Measurements from ENCODE around the gene ITPR3.

Gene ITPR3

DNA sequence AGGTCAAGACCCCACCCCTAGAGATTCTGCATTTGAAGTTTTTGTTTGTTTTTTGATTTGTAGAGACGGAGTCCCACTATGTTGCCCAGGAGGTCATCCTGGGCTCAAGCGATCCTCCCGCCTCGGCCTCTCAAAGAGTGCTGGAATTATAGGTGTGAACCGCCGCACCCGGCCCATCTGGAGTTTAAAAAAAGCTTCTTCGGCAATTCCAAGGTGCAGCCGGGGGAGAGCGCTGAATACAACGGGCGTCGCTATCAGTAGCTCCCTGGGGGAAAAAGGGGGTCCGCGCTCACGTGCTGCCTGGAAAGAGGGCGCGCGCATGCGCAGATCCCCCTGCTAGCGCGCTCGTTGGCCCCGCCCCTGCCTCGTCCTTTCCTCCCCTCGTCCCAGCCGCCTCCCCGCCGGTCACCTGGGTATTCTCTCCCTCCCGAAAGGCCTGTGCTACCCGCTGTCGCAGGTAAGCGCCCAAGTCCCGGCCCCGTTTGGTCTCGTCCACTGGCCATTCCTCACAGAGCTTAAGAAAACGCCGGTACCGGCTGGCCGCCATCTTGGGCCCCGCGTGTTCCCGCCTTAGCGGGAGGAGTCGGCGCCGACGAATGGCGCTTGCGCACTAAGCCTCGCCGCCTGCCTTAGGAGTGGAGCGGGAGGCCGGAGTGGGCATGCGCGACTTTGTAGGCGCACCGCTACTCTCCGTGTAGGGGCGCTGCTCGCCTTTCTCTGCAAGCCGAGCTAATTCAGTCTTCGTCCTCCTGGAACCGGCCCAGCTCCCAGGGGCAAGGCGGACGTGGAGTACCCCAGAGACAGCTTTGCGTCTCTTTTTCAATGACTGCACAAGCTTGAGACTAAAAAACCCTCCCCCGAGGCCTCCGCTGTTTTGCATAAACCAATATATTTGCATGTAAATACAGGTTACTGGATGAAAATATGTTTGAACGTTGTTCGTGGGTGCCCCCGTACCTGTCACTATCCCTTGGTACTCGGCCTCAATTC, 90.3 kb downstream of the ITPR3 start, which contains the start of gene UQCC2:
Gene UQCC2, minus strand, starts transcription at position 561 of the 990 bp plus-strand sequence. Its CDS starts 14 bp downstream, at position 547.
- in situ Hi-C loops (cut with HindIII; ENCODE audit: low sequenced_read_pairs): no loop called here
- TF ChIP-seq, protein P1, sequence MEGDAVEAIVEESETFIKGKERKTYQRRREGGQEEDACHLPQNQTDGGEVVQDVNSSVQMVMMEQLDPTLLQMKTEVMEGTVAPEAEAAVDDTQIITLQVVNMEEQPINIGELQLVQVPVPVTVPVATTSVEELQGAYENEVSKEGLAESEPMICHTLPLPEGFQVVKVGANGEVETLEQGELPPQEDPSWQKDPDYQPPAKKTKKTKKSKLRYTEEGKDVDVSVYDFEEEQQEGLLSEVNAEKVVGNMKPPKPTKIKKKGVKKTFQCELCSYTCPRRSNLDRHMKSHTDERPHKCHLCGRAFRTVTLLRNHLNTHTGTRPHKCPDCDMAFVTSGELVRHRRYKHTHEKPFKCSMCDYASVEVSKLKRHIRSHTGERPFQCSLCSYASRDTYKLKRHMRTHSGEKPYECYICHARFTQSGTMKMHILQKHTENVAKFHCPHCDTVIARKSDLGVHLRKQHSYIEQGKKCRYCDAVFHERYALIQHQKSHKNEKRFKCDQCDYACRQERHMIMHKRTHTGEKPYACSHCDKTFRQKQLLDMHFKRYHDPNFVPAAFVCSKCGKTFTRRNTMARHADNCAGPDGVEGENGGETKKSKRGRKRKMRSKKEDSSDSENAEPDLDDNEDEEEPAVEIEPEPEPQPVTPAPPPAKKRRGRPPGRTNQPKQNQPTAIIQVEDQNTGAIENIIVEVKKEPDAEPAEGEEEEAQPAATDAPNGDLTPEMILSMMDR (IDR thresholded peaks at IDR 0.05; ENCODE audit: low read depth, low read length): peak; percentile 75
- H3K4me3 ChIP-seq (ENCODE audit: low read depth, low read length): peak within 1 kb of the TSS; percentile 88
- DNase-seq (ENCODE audit: low read depth, low spot score): peak; percentile 97

DNA sequence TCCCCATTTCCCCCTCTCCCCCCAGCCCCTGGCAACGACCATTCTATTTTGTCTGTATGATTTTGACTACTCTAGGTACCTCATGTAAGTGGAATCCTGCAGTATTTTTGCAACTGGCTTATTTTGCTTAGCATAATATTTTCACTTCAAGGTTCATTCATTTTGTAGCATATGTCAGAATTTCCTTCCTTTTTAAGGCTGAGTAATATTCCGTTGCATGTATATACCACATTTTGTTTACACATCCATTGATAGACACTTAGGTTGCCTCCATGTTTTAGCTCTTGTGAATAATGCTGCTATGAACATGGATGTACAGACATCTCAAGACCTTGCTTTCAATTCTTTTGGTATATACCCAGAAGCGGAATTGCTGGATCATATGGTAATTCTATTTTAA, 91.8 kb downstream of the ITPR3 start:
- in situ Hi-C loops (cut with HindIII; ENCODE audit: low sequenced_read_pairs): no loop called here

DNA sequence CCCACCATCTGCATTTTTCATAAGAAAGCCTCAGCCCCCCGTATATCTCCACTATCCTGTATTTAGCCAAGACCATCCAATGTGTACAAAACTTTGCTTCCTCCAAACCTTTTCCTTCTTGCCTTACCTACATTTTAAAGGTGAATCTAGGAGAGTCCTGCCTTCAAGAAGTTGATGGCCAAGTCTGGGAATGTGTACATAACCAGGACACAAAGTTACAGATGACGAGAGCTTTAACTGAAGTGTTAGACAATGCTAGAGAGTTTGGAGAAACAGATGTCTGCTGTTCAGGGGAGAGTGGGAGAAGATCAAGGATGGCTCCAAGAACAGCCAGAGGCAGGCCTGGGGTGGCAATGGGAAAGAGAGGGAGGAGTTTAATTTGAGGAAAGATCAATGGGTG, 92.7 kb downstream of the ITPR3 start:
- DNase-seq (ENCODE audit: low read depth, low spot score): no peak
- TF ChIP-seq, protein P1 (IDR thresholded peaks at IDR 0.05; ENCODE audit: low read depth, low read length): no peak
- no peak overlapping the region for H3K4me3 ChIP-seq (ENCODE audit: low read depth, low read length)
- in situ Hi-C loops (cut with HindIII; ENCODE audit: low sequenced_read_pairs): no loop called here

More for the DNA sequence above, 91.8 kb downstream of the ITPR3 start:
- H3K4me3 ChIP-seq (ENCODE audit: low read depth, low read length): no peak overlapping the region
- DNase-seq (ENCODE audit: low read depth, low spot score): no peak
- TF ChIP-seq, protein P1 (IDR thresholded peaks at IDR 0.05; ENCODE audit: low read depth, low read length): no peak

- in situ Hi-C loops (cut with HindIII; ENCODE audit: low sequenced_read_pairs): no loop called here
- H3K4me3 ChIP-seq (ENCODE audit: low read depth, low read length): no peak overlapping the region
- no peak for DNase-seq (ENCODE audit: low read depth, low spot score)
- TF ChIP-seq, protein P1 (IDR thresholded peaks at IDR 0.05; ENCODE audit: low read depth, low read length): no peak
Observed at GRCh38 chr6:33714385-33715040, 93.4 kb downstream of the ITPR3 start.

DNA sequence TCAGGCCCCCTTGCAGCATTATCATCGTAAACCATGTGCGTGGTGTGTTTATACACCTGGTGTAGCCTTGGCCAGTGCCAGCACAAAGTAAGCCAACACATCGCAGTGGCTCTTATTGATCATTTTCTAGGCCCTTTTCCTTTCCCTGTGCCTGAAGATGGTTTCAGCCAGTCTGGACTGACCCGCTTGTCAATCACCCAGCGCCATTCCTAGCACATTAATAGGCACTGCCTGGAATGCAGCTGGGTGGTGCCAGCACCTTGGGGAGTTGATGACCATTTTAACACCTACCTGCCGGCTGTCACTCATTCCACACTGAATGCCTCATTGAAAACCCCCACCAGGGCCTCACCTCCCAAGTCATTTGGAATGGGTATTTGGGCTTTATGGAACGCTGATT, 95.3 kb downstream of the ITPR3 start:
- in situ Hi-C loops (cut with HindIII; ENCODE audit: low sequenced_read_pairs): no loop called here

More for the DNA sequence above, 95.3 kb downstream of the ITPR3 start:
- no peak for DNase-seq (ENCODE audit: low read depth, low spot score)
- TF ChIP-seq, protein P1 (IDR thresholded peaks at IDR 0.05; ENCODE audit: low read depth, low read length): no peak
- no peak overlapping the region for H3K4me3 ChIP-seq (ENCODE audit: low read depth, low read length)

Measured in astrocyte of the spinal cord (primary cell).